Activated T-helper 1 cell treated with anti-CD3 and anti-CD28 coated beads, Interleukin-12 subunit alpha, Interleukin-12 subunit beta, Interleukin-2, Interleukin-4 antibody, amounts not matched to agents 30 ng/mL and 10 ng/mL and 1 ng/mL, durations not matched to agents 14 hours and 24 hours and 36 hours (primary cell): Measurements from ENCODE around the gene PPP1R3D. TPM values are rescaled to one million over a fixed set of nuclear protein-coding genes. Genes with fewer than 3 reads are reported as not detected.
"Not testable (repeated sequence)": the region's sequence is repeated elsewhere in the genome, so short reads cannot be mapped to it uniquely, and the experiment has no call there.

Experiments used
- DNase-seq: peaks from one replicate; pipeline ENCODE4 v3.0.0; 2021; ENCODE audit warnings: low spot score
- H3K27ac Mint-ChIP-seq: one replicate; pipeline ENCODE4 v1.8.0; 2021; ENCODE audit warnings: mild to moderate bottlenecking, mixed read lengths
- H3K27me3 Mint-ChIP-seq: one replicate; pipeline ENCODE4 v1.8.0; 2022; ENCODE audit warnings: mild to moderate bottlenecking, moderate library complexity, mixed read lengths; ENCODE audit not compliant: insufficient read depth
- H3K36me3 Mint-ChIP-seq: one replicate; pipeline ENCODE4 v1.8.0; 2021; ENCODE audit warnings: low read depth, mixed read lengths
- H3K4me1 Mint-ChIP-seq: one replicate; pipeline ENCODE4 v1.8.0; 2021; ENCODE audit warnings: low read depth, mixed read lengths
- H3K4me3 Mint-ChIP-seq: one replicate; pipeline ENCODE4 v1.8.0; 2021; ENCODE audit warnings: mild to moderate bottlenecking, moderate library complexity, mixed read lengths
- H3K9me3 Mint-ChIP-seq: one replicate; pipeline ENCODE4 v1.8.0; 2021; ENCODE audit warnings: mixed read lengths
- intact Hi-C: fragments of 100-400 bp; cut with micrococcal nuclease; formaldehyde crosslinking; loops from one replicate; pipeline ENCODE4 v1.15.1; 2024
- total RNA-seq: library from RNA; stranded (reverse); gene quantifications from 2 replicates; pipeline ENCODE4 v1.2.3, GENCODE V29; 2022

Gene PPP1R3D
- total RNA-seq, 1 donor from 2014 or later: 7.0 TPM

DNA sequence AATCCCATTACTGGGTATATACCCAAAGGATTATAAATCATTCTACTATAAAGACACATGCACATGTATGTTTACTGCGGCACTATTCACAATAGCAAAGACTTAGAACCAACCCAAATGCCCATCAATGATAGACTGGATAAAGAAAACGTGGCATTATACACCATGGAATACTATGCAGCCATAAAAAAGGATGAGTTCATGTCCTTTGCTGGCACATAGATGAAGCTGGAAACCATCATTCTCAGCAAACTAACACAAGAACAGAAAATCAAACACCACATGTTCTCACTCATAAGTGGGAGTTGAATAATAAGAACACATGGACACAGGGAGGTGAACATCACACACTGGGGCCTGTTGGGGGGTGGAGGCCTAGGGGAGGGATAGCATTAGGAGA, 50.1 kb downstream of the PPP1R3D start:
- H3K9me3 Mint-ChIP-seq, H3K27me3 Mint-ChIP-seq, H3K36me3 Mint-ChIP-seq, DNase-seq, H3K27ac Mint-ChIP-seq, intact Hi-C loops, H3K4me1 Mint-ChIP-seq, H3K4me3 Mint-ChIP-seq: not testable (repeated sequence)

DNA sequence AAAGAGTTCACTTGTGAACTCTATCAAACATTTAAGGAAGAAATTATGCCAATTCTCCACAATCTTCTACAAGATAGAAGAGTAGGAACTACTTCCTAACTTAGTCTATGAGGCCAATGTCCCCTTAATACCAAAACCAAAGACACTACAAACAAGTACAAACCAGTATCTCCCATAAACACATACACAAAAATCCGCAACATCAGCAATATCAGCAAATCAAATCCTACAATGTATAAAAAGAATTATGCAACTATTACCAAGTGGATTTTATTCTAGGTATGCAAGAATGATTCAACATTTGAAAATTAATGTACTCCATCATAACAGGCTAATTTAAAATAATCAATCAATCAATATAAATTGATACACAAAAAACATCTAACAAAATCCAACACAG, 52.1 kb downstream of the PPP1R3D start:
- H3K9me3 Mint-ChIP-seq: no peaks in the 10 kb centered on the region
- H3K27me3 Mint-ChIP-seq: peaks cover 4% of the 10 kb centered on the region
- no peaks in the 10 kb centered on the region for H3K36me3 Mint-ChIP-seq
- intact Hi-C loops: no loop called here
- H3K27ac Mint-ChIP-seq: no peak overlapping the region
- no peak overlapping the region for H3K4me3 Mint-ChIP-seq
- no peak for DNase-seq
- no peaks in the 10 kb centered on the region for H3K4me1 Mint-ChIP-seq

Other genes with a start within 250 kb of the PPP1R3D start
- gene SYCP2, start 6.7 kb downstream of the PPP1R3D start, total RNA-seq: 4.8 and 5.1 TPM in 2 replicates
- 33.9 and 35.6 TPM in 2 replicates for gene FAM217B, start 84 bp upstream of the PPP1R3D start, total RNA-seq
- gene CDH26, start 18.1 kb upstream of the PPP1R3D start, total RNA-seq: 0.41 and 0.56 TPM in 2 replicates